ENCODE measurements around the gene CYP4V2.
"Not testable (repeated sequence)": the region's sequence is repeated elsewhere in the genome, so short reads cannot be mapped to it uniquely, and the experiment has no call there.

DNA sequence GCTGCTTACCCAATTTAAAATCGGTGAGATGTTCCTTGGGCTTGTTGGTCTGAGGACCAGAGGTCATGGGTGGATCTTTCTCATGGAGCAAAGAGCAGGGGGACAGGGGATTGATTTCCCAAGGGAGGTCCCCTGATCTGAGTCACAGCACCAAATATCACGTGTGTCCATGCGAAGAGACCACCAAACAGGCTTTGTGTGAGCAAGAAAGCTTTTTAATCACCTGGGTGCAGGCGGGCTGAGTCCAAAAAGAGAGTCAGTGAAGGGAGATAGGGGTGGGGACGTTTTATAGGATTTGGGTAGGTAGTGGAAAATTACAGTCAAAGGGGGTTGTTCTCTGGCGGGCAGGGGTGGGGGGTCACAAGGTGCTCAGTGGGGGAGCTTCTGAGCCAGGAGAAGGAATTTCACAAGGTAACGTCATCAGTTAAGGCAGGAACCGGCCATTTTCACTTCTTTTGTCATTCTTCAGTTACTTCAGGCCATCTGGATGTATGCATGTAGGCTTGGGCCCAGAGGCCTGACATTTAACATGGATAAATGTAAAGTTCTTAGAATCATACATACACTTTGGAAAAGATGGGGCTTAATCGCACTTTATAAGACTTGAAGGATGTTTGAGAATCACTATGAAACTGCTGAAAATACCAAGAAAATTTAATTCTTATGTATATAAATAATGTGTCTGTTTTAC, 55.8 kb downstream of the CYP4V2 start:
- TF ChIP-seq, protein P1, sequence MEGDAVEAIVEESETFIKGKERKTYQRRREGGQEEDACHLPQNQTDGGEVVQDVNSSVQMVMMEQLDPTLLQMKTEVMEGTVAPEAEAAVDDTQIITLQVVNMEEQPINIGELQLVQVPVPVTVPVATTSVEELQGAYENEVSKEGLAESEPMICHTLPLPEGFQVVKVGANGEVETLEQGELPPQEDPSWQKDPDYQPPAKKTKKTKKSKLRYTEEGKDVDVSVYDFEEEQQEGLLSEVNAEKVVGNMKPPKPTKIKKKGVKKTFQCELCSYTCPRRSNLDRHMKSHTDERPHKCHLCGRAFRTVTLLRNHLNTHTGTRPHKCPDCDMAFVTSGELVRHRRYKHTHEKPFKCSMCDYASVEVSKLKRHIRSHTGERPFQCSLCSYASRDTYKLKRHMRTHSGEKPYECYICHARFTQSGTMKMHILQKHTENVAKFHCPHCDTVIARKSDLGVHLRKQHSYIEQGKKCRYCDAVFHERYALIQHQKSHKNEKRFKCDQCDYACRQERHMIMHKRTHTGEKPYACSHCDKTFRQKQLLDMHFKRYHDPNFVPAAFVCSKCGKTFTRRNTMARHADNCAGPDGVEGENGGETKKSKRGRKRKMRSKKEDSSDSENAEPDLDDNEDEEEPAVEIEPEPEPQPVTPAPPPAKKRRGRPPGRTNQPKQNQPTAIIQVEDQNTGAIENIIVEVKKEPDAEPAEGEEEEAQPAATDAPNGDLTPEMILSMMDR (IDR thresholded peaks at IDR 0.05): not testable (repeated sequence)
- not testable (repeated sequence) for TF ChIP-seq EP300, POLR2AphosphoS5, POLR2A (IDR thresholded peaks at IDR 0.05)
